Sigmoid colon (tissue), 4 donors: ENCODE results near the gene NUTM2D.
"Not testable (repeated sequence)": the region's sequence is repeated elsewhere in the genome, so short reads cannot be mapped to it uniquely, and the experiment has no call there.

Source experiments
- POLR2A ChIP-seq, 2 donors: fragments of 450-650 bp; IDR thresholded peaks; one replicate each; pipeline ENCODE4 v1.6.1; 2016; ENCODE audit warnings: antibody characterized with exemption in 2 of 2, mild to moderate bottlenecking in 2 of 2, moderate library complexity in 2 of 2
- POLR2AphosphoS5 ChIP-seq, 4 donors: sonication (generic); formaldehyde crosslinking; IDR thresholded peaks; one replicate each; pipeline ENCODE4 v1.6.1; 2017; ENCODE audit warnings: antibody characterized with exemption in 4 of 4
- TF ChIP-seq, protein P1 (sequence below), 4 experiments: fragments of 450-650 bp in 3 of 4; fragments of 200-600 bp in 1 of 4; IDR thresholded peaks; one replicate each; pipeline ENCODE4 v1.5.1; 2016 to 2019; ENCODE audit warnings: antibody characterized with exemption in 4 of 4, mild to moderate bottlenecking in 3 of 4, moderate library complexity in 2 of 4

- TF ChIP-seq, protein P1, sequence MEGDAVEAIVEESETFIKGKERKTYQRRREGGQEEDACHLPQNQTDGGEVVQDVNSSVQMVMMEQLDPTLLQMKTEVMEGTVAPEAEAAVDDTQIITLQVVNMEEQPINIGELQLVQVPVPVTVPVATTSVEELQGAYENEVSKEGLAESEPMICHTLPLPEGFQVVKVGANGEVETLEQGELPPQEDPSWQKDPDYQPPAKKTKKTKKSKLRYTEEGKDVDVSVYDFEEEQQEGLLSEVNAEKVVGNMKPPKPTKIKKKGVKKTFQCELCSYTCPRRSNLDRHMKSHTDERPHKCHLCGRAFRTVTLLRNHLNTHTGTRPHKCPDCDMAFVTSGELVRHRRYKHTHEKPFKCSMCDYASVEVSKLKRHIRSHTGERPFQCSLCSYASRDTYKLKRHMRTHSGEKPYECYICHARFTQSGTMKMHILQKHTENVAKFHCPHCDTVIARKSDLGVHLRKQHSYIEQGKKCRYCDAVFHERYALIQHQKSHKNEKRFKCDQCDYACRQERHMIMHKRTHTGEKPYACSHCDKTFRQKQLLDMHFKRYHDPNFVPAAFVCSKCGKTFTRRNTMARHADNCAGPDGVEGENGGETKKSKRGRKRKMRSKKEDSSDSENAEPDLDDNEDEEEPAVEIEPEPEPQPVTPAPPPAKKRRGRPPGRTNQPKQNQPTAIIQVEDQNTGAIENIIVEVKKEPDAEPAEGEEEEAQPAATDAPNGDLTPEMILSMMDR (IDR thresholded peaks at IDR 0.05), result not testable (repeated sequence)
- not testable (repeated sequence) for TF ChIP-seq POLR2A, POLR2AphosphoS5 (IDR thresholded peaks at IDR 0.05)
Measured at GRCh38 chr10:87358159-87358558, 615 bp downstream of the NUTM2D start.
